HepG2 (cell line): ENCODE results near the gene PLXNC1.

Experiments used
- ARHGAP35 ChIP-seq: sonication (generic); formaldehyde crosslinking; IDR thresholded peaks from 2 replicates; pipeline ENCODE4 v1.9.0; 2022; ENCODE audit warnings: mild to moderate bottlenecking, inconsistent platforms, moderate library complexity, missing genetic modification reagents, borderline replicate concordance
- CTCF ChIP-seq: sonication (generic); formaldehyde crosslinking; IDR thresholded peaks from 2 replicates; pipeline ENCODE4 v1.5.0; 2020; ENCODE audit warnings: mild to moderate bottlenecking, missing genetic modification reagents, moderate library complexity
- HCFC1 ChIP-seq: fragments of 150-350 bp; IDR thresholded peaks from 2 replicates; pipeline ENCODE4 v1.6.1; 2014; ENCODE audit warnings: low read depth, low read length
- JUN ChIP-seq: sonication (generic); formaldehyde crosslinking; IDR thresholded peaks from 2 replicates; pipeline ENCODE4 v1.4.0; 2020; ENCODE audit warnings: mild to moderate bottlenecking, missing genetic modification reagents
- MAX ChIP-seq: IDR thresholded peaks from 2 replicates; pipeline ENCODE4 v1.6.1; 2012; ENCODE audit warnings: inconsistent platforms
- POLR2A ChIP-seq, 2 experiments: IDR thresholded peaks; 2 replicates each; pipeline ENCODE4 v1.6.1; 2011; ENCODE audit warnings: low read depth in 2 of 2, low read length in 2 of 2, mild to moderate bottlenecking in 1 of 2, moderate library complexity in 1 of 2; ENCODE audit not compliant: insufficient read depth in 1 of 2
- SP1 ChIP-seq, 2 experiments: fragments of 450-650 bp in 1 of 2; sonication (generic) in 1 of 2; formaldehyde crosslinking in 1 of 2; IDR thresholded peaks; 2 replicates each; pipeline versions ENCODE4 v1.4.0 to v1.6.1; 2016 to 2020; ENCODE audit warnings: missing genetic modification reagents in 1 of 2
- ZBTB33 ChIP-seq: sonication (generic); formaldehyde crosslinking; IDR thresholded peaks from 2 replicates; pipeline ENCODE4 v1.4.0; 2020; ENCODE audit warnings: missing genetic modification reagents
- ZNF577 ChIP-seq: sonication (generic); formaldehyde crosslinking; IDR thresholded peaks from 2 replicates; pipeline ENCODE4 v1.4.0; 2020; ENCODE audit warnings: mild to moderate bottlenecking, low read depth, missing genetic modification reagents, borderline replicate concordance
- ZNF768 ChIP-seq: sonication (generic); formaldehyde crosslinking; IDR thresholded peaks from 2 replicates; pipeline ENCODE4 v1.4.0; 2020; ENCODE audit warnings: missing genetic modification reagents

- TF ChIP-seq ZNF577 (CRISPR knock-in tag) (no peak), ZNF768 (no peak), POLR2A (IDR thresholded peaks at IDR 0.05; ENCODE audit: insufficient read depth in 1 of 2, low read depth in 2 of 2, low read length in 2 of 2) (no peak), JUN (CRISPR knock-in tag) (no peak), ARHGAP35 (CRISPR knock-in tag) (no peak), HCFC1 (no peak), SP1 (IDR thresholded peaks at IDR 0.05) (no peak), SP1 (CRISPR knock-in tag; IDR thresholded peaks at IDR 0.05) (no peak), ZBTB33 (no peak), MAX (no peak), CTCF (CRISPR knock-in tag) (no peak)
These were observed 164.0 kb downstream of the PLXNC1 start for GRCh38 chr12:94312378-94312777.
